ENCODE results near the gene ZRANB3. TPM values are rescaled to one million over a fixed set of nuclear protein-coding genes. Genes with fewer than 3 reads are reported as not detected.
"Not testable (repeated sequence)": the region's sequence is repeated elsewhere in the genome, so short reads cannot be mapped to it uniquely, and the experiment has no call there.

Gene ZRANB3
- total RNA-seq, 1 experiment from 2014 or later, result 14.5 TPM

- TF ChIP-seq CTCF (IDR thresholded peaks at IDR 0.05; ENCODE audit: unreplicated experiment), result no peak
- H3K9me3 Mint-ChIP-seq (ENCODE audit: low read depth, unreplicated experiment), result no peaks in the 10 kb centered on the region
- H3K27ac Mint-ChIP-seq (ENCODE audit: unreplicated experiment), result no peak overlapping the region
- no peak overlapping the region for H3K4me3 Mint-ChIP-seq (ENCODE audit: low read depth, unreplicated experiment)
- intact Hi-C loops (cut with micrococcal nuclease; ENCODE audit: unreplicated experiment), result no loop called here
- CTCF ChIA-PET, result no interaction called here
- H3K36me3 Mint-ChIP-seq (ENCODE audit: insufficient read depth, unreplicated experiment), result no peaks in the 10 kb centered on the region
- no TSS peak for BruUV-seq (replicated peaks)
- no peaks in the 10 kb centered on the region for H3K4me1 Mint-ChIP-seq (ENCODE audit: low read depth, unreplicated experiment)
- DNase-seq, result no peak
- no peaks in the 10 kb centered on the region for H3K27me3 Mint-ChIP-seq (ENCODE audit: unreplicated experiment)
Measured at GRCh38 chr2:135547311-135547710, 16.3 kb upstream of the ZRANB3 start.

- Mint-ChIP-seq H3K9me3 (ENCODE audit: low read depth, unreplicated experiment) (no peaks in the 10 kb centered on the region), H3K36me3 (ENCODE audit: insufficient read depth, unreplicated experiment) (no peaks in the 10 kb centered on the region), H3K4me3 (ENCODE audit: low read depth, unreplicated experiment) (no peak overlapping the region), H3K27ac (ENCODE audit: unreplicated experiment) (no peak overlapping the region), H3K4me1 (ENCODE audit: low read depth, unreplicated experiment) (no peaks in the 10 kb centered on the region), H3K27me3 (ENCODE audit: unreplicated experiment) (no peaks in the 10 kb centered on the region)
- CTCF ChIA-PET, result no interaction called here
- TF ChIP-seq CTCF (IDR thresholded peaks at IDR 0.05; ENCODE audit: unreplicated experiment), result no peak
- intact Hi-C loops (cut with micrococcal nuclease; ENCODE audit: unreplicated experiment), result no loop called here
- BruUV-seq (replicated peaks), result no TSS peak
- no peak for DNase-seq
Measured at GRCh38 chr2:135546436-135546835, 15.4 kb upstream of the ZRANB3 start.

GRCh38 chr2:135533545-135533944, 2.5 kb upstream of the ZRANB3 start:
- H3K27ac Mint-ChIP-seq (ENCODE audit: unreplicated experiment); BruUV-seq (replicated peaks); intact Hi-C loops (cut with micrococcal nuclease; ENCODE audit: unreplicated experiment); H3K4me3 Mint-ChIP-seq (ENCODE audit: low read depth, unreplicated experiment); CTCF ChIA-PET; H3K9me3 Mint-ChIP-seq (ENCODE audit: low read depth, unreplicated experiment); DNase-seq; H3K36me3 Mint-ChIP-seq (ENCODE audit: insufficient read depth, unreplicated experiment); H3K4me1 Mint-ChIP-seq (ENCODE audit: low read depth, unreplicated experiment); H3K27me3 Mint-ChIP-seq (ENCODE audit: unreplicated experiment): not testable (repeated sequence)

GRCh38 chr2:135532581-135532980, 1.6 kb upstream of the ZRANB3 start:
- peak overlapping the region; percentile 63 for H3K27ac Mint-ChIP-seq (ENCODE audit: unreplicated experiment)
- H3K4me3 Mint-ChIP-seq (ENCODE audit: low read depth, unreplicated experiment), result no peak overlapping the region
- intact Hi-C loops (cut with micrococcal nuclease; ENCODE audit: unreplicated experiment), result no loop called here

More at GRCh38 chr2:135532581-135532980, 1.6 kb upstream of the ZRANB3 start:
- H3K9me3 Mint-ChIP-seq (ENCODE audit: low read depth, unreplicated experiment), result no peaks in the 10 kb centered on the region
- TSS peak; percentile 33 for BruUV-seq (replicated peaks)
- no peaks in the 10 kb centered on the region for H3K27me3 Mint-ChIP-seq (ENCODE audit: unreplicated experiment)
- no peak for DNase-seq
- no peaks in the 10 kb centered on the region for H3K36me3 Mint-ChIP-seq (ENCODE audit: insufficient read depth, unreplicated experiment)
- no peaks in the 10 kb centered on the region for H3K4me1 Mint-ChIP-seq (ENCODE audit: low read depth, unreplicated experiment)
- CTCF ChIA-PET, result interaction anchor here (0.7 kb wide), 1 partner anchor 17 kb away, joined by 3 read pairs; no protein-coding TSS in a partner anchor
- TF ChIP-seq CTCF (IDR thresholded peaks at IDR 0.05; ENCODE audit: unreplicated experiment), result no peak

All from Calu3 (cell line).